ENCODE results near the gene DARS1.

GRCh38 chr2:135951041-135951583 is 34.3 kb downstream of the DARS1 start:
- TF ChIP-seq CTCF (conservative IDR thresholded peaks at IDR 0.05; ENCODE audit: low read depth, low read length) (no peak), EZH2phosphoT487 (IDR thresholded peaks at IDR 0.05; ENCODE audit: borderline replicate concordance, low read length) (no peak)

Measured in PC-3 (cell line).